Activated T-cell treated with anti-CD3 and anti-CD28 coated beads, Interleukin-2, amount 50 U/mL, for 1 hour (primary cell): ENCODE results near the gene PGAP2.
"Not testable (repeated sequence)": the region's sequence is repeated elsewhere in the genome, so short reads cannot be mapped to it uniquely, and the experiment has no call there.

Source experiments
- DNase-seq: peaks from one replicate; pipeline ENCODE4 v3.0.0-alpha.2; 2020

Gene PGAP2

GRCh38 chr11:3808861-3809623 is 682 bp downstream of the PGAP2 start:
- no peak for DNase-seq

- no peak for DNase-seq
These were observed 1.2 kb downstream of the PGAP2 start for GRCh38 chr11:3809624-3809928.

GRCh38 chr11:3810446-3810845 is 2.1 kb downstream of the PGAP2 start:
- no peak for DNase-seq

GRCh38 chr11:3810951-3811350 is 2.6 kb downstream of the PGAP2 start:
- no peak for DNase-seq

- not testable (repeated sequence) for DNase-seq
These were observed 6.5 kb downstream of the PGAP2 start for GRCh38 chr11:3814832-3815231.

- no peak for DNase-seq
These were observed 7.5 kb downstream of the PGAP2 start for GRCh38 chr11:3815845-3816244.

- no peak for DNase-seq
These were observed 8.3 kb downstream of the PGAP2 start for GRCh38 chr11:3816673-3817072.

GRCh38 chr11:3817181-3817800 is 8.9 kb downstream of the PGAP2 start:
- DNase-seq: no peak

- no peak for DNase-seq
These were observed 12.6 kb downstream of the PGAP2 start for GRCh38 chr11:3820971-3821370.

GRCh38 chr11:3822312-3822711 is 14.0 kb downstream of the PGAP2 start:
- no peak for DNase-seq

GRCh38 chr11:3823303-3823702 is 14.9 kb downstream of the PGAP2 start:
- DNase-seq: no peak

GRCh38 chr11:3823762-3824506 is 15.6 kb downstream of the PGAP2 start:
- no peak for DNase-seq

GRCh38 chr11:3824714-3825472 is 16.5 kb downstream of the PGAP2 start:
- peak; percentile 86 for DNase-seq

- no peak for DNase-seq
These were observed 17.3 kb downstream of the PGAP2 start for GRCh38 chr11:3825473-3826154.

- DNase-seq: no peak
These were observed 18.4 kb downstream of the PGAP2 start for GRCh38 chr11:3826721-3827120.

- DNase-seq: no peak
These were observed 19.2 kb downstream of the PGAP2 start for GRCh38 chr11:3827434-3828186.

- DNase-seq: no peak
These were observed 21.7 kb downstream of the PGAP2 start for GRCh38 chr11:3830088-3830487.

- no peak for DNase-seq
These were observed 22.4 kb downstream of the PGAP2 start for GRCh38 chr11:3830730-3831129.

GRCh38 chr11:3831378-3832239 is 23.2 kb downstream of the PGAP2 start:
- DNase-seq: no peak

- no peak for DNase-seq
These were observed 24.5 kb downstream of the PGAP2 start for GRCh38 chr11:3832816-3833215.

GRCh38 chr11:3833449-3833848 is 25.1 kb downstream of the PGAP2 start:
- no peak for DNase-seq
